ENCODE results near the gene MARCHF5.

MARCHF5 gene

GRCh38 chr10:92278996-92279696 is 11.8 kb upstream of the MARCHF5 start:
- H3K4me3 ChIP-seq (ENCODE audit: low read depth, low read length): no peak overlapping the region
- no peak for DNase-seq (ENCODE audit: low read depth)
- TF ChIP-seq CTCF (IDR thresholded peaks at IDR 0.05; ENCODE audit: low read depth, low read length, missing control alignments): no peak
- in situ Hi-C loops (cut with HindIII; ENCODE audit: low sequenced_read_pairs): no loop called here

DNA sequence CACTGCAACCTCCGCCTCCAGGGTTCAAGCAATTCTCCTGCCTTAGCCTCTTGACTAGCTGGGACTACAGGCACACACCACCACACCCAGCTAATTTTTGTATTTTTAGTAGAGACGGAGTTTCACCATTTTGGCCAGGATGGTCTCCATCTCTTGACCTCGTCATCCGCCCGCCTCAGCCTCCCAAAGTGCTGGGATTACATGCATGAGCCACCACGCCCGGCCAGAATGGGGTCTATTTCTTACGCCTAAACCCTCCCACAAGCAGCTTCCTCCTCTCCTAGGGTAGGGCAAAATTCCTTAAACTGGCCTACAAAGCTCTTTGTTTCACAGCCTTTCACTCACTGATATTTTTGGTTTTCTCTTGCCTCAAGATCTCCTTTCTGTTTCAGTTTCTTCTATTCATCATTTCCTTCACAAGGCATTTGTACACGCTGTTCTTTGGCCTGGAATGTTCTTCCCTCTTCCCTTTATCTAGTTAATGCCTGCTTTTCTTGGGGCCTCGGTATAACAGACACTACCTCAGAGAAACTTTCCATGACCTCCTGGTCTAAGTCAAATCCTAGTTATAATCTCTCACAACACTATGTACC is 6.8 kb upstream of the MARCHF5 start:
- in situ Hi-C loops (cut with HindIII; ENCODE audit: low sequenced_read_pairs): loop anchor here (10.0 kb wide), 1 partner anchor 209 kb away; no protein-coding TSS in a partner anchor
- no peak for TF ChIP-seq CTCF (IDR thresholded peaks at IDR 0.05; ENCODE audit: low read depth, low read length, missing control alignments)
- DNase-seq (ENCODE audit: low read depth): no peak

DNA sequence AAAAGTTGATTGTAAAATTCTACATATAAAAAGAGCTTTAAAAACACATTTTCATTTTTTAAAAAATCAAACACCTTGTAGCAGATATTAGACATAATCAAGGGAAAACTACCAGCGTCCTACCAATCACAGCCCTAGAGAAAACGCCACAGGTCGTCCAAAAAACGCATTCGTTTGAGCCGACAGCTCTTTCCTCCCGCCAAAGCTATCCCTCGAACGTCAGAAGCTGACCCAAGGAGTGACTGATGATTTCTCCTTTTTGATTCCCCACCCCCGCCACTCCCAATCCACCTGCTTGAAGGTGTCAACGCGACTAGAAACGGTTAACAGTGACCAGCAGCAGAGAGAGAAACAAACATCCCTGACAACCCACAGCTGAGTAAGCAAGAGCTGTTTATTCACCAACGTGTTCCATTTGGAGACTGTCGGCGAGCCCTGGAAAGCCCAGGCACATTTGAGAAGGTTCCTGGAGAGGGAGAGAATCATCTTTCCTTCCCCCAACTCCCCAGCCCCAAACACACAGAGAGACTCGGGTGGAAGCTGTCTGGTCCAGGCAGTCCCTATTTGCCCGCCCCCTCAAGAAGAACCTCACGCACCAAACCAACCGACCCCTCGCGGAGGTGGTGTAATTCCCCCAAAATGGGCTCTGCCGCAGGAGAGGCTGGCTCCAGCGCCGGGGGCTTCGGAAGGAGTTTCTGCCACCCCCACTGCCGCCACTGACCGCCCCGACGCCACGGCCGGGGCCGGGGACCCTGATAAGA is 711 bp upstream of the MARCHF5 start:
- peak overlapping the region; percentile 96 for H3K4me3 ChIP-seq (ENCODE audit: low read depth, low read length)
- peak; percentile 11 for DNase-seq (ENCODE audit: low read depth)
- no peak for TF ChIP-seq CTCF (IDR thresholded peaks at IDR 0.05; ENCODE audit: low read depth, low read length, missing control alignments)
- in situ Hi-C loops (cut with HindIII; ENCODE audit: low sequenced_read_pairs): no loop called here

More for the DNA sequence above, 6.8 kb upstream of the MARCHF5 start:
- H3K4me3 ChIP-seq (ENCODE audit: low read depth, low read length): no peak overlapping the region

- in situ Hi-C loops (cut with HindIII; ENCODE audit: low sequenced_read_pairs): no loop called here
- H3K4me3 ChIP-seq (ENCODE audit: low read depth, low read length): peak overlapping the region; percentile 96
- no peak for TF ChIP-seq CTCF (IDR thresholded peaks at IDR 0.05; ENCODE audit: low read depth, low read length, missing control alignments)
- no peak for DNase-seq (ENCODE audit: low read depth)
Measured at GRCh38 chr10:92291616-92291865, 574 bp downstream of the MARCHF5 start.

- peak; percentile 63 for TF ChIP-seq CTCF (IDR thresholded peaks at IDR 0.05; ENCODE audit: low read depth, low read length, missing control alignments)
- peak; percentile 31 for DNase-seq (ENCODE audit: low read depth)
- in situ Hi-C loops (cut with HindIII; ENCODE audit: low sequenced_read_pairs): no loop called here
- H3K4me3 ChIP-seq (ENCODE audit: low read depth, low read length): peak overlapping the region; percentile 96
Measured at GRCh38 chr10:92291921-92292845, 1.2 kb downstream of the MARCHF5 start.

- H3K4me3 ChIP-seq (ENCODE audit: low read depth, low read length): no peak overlapping the region
- TF ChIP-seq CTCF (IDR thresholded peaks at IDR 0.05; ENCODE audit: low read depth, low read length, missing control alignments): no peak
- no peak for DNase-seq (ENCODE audit: low read depth)
- in situ Hi-C loops (cut with HindIII; ENCODE audit: low sequenced_read_pairs): no loop called here
Measured at GRCh38 chr10:92298487-92298886, 7.5 kb downstream of the MARCHF5 start.
